Right cardiac atrium (tissue), 5 donors: Measurements from ENCODE around the gene PLEKHN1. TPM values are rescaled to one million over a fixed set of nuclear protein-coding genes. Genes with fewer than 3 reads are reported as not detected.
"Not testable (repeated sequence)": the region's sequence is repeated elsewhere in the genome, so short reads cannot be mapped to it uniquely, and the experiment has no call there.

Source experiments
- ATAC-seq, 2 donors: fragments of 200-7000 bp; cut with Tn5 transposase; one replicate each; pipeline versions ENCODE4 v1.8.0 to v1.9.1; 2020; ENCODE audit warnings: moderate library complexity in 2 of 2, mild to moderate bottlenecking in 1 of 2
- DNase-seq, 3 donors: peaks; one replicate each; pipeline ENCODE4 v3.0.0-alpha.2; 2020
- H3K27ac ChIP-seq: one replicate; pipeline ENCODE4 v1.5.1; 2013; ENCODE audit warnings: mild to moderate bottlenecking, low read length, control low read depth, moderate library complexity
- H3K27me3 ChIP-seq: one replicate; pipeline ENCODE4 v1.6.1; 2013; ENCODE audit not compliant: control insufficient read depth, insufficient read depth
- H3K4me1 ChIP-seq: one replicate; pipeline ENCODE4 v1.6.1; 2013; ENCODE audit warnings: low read length; ENCODE audit not compliant: control insufficient read depth, insufficient read depth
- H3K4me3 ChIP-seq: one replicate; pipeline ENCODE4 v1.5.1; 2013; ENCODE audit warnings: low read length, control low read depth
- H3K9me3 ChIP-seq: one replicate; pipeline ENCODE4 v1.6.1; 2013; ENCODE audit warnings: low read length; ENCODE audit not compliant: control insufficient read depth
- WGBS: extraction: QIAGEN DNeasy Blood & Tissue Kit; methylation state at CpG from one replicate; pipeline ENCODE4 v1.1.7; 2013; 5-methylcytosine and 5-hydroxymethylcytosine counted together
- intact Hi-C, 4 donors: fragments of 100-400 bp; cut with DNase I; formaldehyde crosslinking; loops; one replicate each; pipeline versions ENCODE4 v1.11.0 to v1.14.0; 2022 to 2023
- polyA plus RNA-seq: library from polyadenylated mRNA; stranded (reverse); fragments of 200-250 nt; gene quantifications from one replicate; pipeline ENCODE4 v1.2.3, GENCODE V29; 2013
- total RNA-seq, 4 donors: library from RNA; stranded (reverse); fragmentation: NEBNext Ultra II Directional; extraction: Animal tissue kit (Norgen Biotek cat#: 25700); gene quantifications; one replicate each; pipeline ENCODE4 v1.2.1, GENCODE V29; 2021
- donor health status: healthy with polysubstance abuse.
- donor health status: DM: no; HTN: yes; CAD: no.
- donor health status: DM: no; HTN: no; CAD: no.
- donor health status: DM: no; HTN: yes; CAD: no; lungs with severe emphysema.
- donor health status: DM: yes; HTN: yes; CAD: no.

The PLEKHN1 gene
- total and polyA plus RNA-seq, 5 donors = 0.14 to 0.41 TPM; not detected in 3

DNA sequence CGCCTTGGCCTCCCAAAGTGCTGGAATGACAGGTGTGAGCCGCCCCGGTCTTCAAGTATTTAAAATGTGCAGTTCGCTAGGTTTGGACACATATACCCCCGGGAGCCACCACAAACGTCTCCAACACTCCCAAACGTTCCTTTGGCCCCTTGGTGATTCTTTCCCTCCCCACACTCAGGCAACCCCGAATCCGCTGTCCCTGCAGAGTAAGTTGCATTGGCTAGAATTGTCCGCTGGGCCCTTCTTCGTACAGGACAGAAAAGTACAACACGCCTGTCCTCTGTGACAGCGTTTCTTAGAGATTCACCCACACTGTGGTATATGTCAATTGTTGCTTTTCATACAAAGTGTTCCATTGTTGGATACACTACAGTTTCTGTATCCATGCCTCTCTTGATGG, 18.8 kb downstream of the PLEKHN1 start:
- no peak overlapping the region for H3K4me3 ChIP-seq
- DNase-seq (peak in 1 of 3 donors; percentile 19), ATAC-seq (no peak)
- H3K27ac ChIP-seq = no peak overlapping the region
- H3K9me3 ChIP-seq = no peaks in the 10 kb centered on the region
- no peaks in the 10 kb centered on the region for H3K4me1 ChIP-seq
- intact Hi-C loops = loop anchor here in 3 of 4 donors (2.0 to 5.0 kb wide), 2 partner anchors 14 to 77 kb away; no protein-coding TSS in a partner anchor
- H3K27me3 ChIP-seq = no peaks in the 10 kb centered on the region
- WGBS = 76% methylated on average over 13 of the region's 13 CpGs

DNA sequence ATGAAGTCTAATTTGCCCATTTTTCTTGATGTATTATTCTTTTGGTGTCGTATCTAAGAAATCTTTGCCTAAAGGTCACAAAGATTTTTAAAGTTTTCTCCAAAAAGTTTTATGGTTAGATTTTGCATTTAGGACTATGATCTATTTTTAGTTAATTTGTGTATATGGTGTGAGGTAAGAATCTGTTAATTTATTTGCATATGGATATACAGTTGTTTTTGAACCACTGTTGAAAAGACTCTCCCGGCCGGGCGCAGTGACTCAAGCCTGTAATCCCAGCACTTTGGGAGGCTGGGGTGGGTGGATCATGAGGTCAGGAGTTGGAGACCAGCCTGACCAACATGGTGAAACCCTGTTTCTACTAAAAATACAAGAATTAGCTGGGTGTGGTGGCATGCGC, 21.8 kb downstream of the PLEKHN1 start:
- not testable (repeated sequence) for H3K9me3 ChIP-seq, ATAC-seq, H3K4me1 ChIP-seq, H3K27ac ChIP-seq, H3K4me3 ChIP-seq, H3K27me3 ChIP-seq
- intact Hi-C loops = loop anchor here in 3 of 4 donors (5.0 kb wide), 1 partner anchor 74 kb away; no protein-coding TSS in a partner anchor
- WGBS = 86% methylated on average over 5 of the region's 5 CpGs
- DNase-seq = peak in 1 of 3 donors; percentile 12

DNA sequence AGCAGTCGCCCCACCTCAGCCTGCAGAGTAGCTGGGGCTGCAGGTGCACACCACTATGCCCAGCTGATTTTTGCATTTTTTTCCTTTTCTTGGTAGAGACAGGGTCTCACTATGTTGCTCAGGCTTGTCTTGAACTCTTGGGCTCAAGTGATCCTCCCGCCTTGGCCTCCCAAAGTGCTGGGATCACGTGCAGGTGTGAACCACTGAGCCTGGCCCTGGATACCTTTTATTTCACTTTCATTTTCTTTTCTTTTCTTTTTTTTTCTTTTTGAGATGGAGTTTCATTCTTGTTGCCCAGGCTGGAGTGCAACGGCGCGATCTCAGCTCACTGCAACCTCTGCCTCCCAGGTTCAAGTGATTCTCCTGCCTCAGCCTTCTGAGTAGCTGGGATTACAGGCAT, 25.0 kb downstream of the PLEKHN1 start:
- H3K4me1 ChIP-seq, H3K27ac ChIP-seq, H3K9me3 ChIP-seq, intact Hi-C loops, H3K4me3 ChIP-seq, ATAC-seq, H3K27me3 ChIP-seq, DNase-seq: not testable (repeated sequence)
- WGBS = 92% methylated on average over 6 of the region's 6 CpGs

DNA sequence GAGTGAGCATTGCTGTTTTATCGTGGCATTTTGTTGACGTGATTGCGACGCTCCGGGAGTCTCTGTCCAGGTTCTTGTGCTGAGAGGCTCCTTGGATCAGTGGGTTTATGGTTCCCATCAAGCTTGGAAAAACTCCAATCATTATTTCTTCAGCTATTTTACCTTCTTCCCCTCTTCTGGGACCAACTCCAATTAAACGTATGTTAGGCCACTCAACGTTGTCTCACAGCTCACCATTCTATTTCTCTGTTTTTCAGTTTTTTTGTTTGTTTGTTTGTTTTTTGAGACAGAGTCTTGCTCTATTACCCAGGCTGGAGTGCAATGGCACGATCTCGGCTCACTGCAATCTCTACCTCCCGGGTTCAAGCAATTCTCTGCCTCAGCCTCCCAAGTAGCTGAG, 25.6 kb downstream of the PLEKHN1 start:
- Histone ChIP-seq H3K4me1 (no peaks in the 10 kb centered on the region), H3K27ac (no peak overlapping the region), H3K27me3 (no peaks in the 10 kb centered on the region), H3K9me3 (no peaks in the 10 kb centered on the region), H3K4me3 (no peak overlapping the region)
- DNase-seq (no peak), ATAC-seq (no peak)
- intact Hi-C loops = no loop called here
- WGBS = 96% methylated on average over 10 of the region's 10 CpGs

DNA sequence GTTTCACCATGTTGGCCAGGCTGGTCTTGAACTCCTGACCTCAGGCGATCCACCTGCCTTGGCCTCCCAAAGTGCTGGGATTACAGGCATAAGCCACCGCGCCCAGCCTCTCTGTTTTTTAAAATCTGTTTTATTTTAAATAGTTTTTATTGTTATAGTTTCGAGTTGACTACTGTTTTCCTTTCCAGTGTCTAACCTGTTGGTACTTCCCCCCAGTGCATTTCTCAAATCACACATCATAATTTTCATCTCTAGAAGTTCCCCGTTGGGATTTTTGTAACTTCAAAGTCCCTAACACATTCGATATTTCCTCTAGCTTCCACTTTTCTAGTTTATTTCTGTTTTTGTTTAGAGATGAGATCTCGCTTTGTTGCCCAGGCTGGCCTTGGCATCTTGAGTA, 26.1 kb downstream of the PLEKHN1 start:
- ATAC-seq = no peak
- intact Hi-C loops = no loop called here

DNA sequence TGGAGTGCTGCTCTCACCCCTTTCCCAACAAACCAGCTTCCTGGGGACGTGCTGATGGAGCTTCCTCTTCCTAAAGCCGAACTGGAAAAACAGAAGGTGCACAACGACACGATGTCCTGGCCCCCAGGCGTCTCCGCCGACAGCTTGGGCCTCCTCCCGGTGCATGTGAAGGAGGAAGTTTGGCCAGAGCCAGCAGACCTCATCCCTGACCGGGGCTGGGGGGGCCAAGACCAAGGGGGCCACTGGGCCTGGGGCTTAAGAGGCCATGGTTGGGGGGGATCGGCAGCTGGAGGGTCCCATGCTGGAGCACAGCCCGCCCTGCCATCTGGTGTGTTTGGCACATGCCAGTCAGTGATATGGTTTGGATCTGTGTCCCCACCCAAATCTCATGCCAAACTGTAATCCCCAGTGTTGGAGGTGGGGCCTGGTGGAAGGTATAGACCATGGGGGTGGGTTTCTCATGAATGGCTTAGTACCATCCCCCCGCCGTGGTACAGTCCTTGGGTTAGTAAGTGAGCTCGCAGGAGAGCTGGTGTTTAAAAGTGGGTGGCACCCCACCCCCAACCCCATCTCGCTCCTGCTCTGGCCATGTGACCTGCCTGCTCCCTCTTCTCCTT, 27.2 kb downstream of the PLEKHN1 start:
- no peak overlapping the region for H3K27ac ChIP-seq
- no peaks in the 10 kb centered on the region for H3K4me1 ChIP-seq
- 74% methylated on average over 15 of the region's 15 CpGs for WGBS
- peak in 2 of 3 donors; percentile 22 to 33 for DNase-seq
- intact Hi-C loops = no loop called here
- ATAC-seq = no peak
- no peaks in the 10 kb centered on the region for H3K27me3 ChIP-seq
- H3K4me3 ChIP-seq = no peak overlapping the region
- H3K9me3 ChIP-seq = no peaks in the 10 kb centered on the region

More for the DNA sequence above, 26.1 kb downstream of the PLEKHN1 start:
- Histone ChIP-seq H3K27me3 (no peaks in the 10 kb centered on the region), H3K4me1 (no peaks in the 10 kb centered on the region), H3K27ac (no peak overlapping the region), H3K4me3 (no peak overlapping the region), H3K9me3 (no peaks in the 10 kb centered on the region)
- WGBS = 90% methylated on average over 7 of the region's 7 CpGs
- DNase-seq = no peak

DNA sequence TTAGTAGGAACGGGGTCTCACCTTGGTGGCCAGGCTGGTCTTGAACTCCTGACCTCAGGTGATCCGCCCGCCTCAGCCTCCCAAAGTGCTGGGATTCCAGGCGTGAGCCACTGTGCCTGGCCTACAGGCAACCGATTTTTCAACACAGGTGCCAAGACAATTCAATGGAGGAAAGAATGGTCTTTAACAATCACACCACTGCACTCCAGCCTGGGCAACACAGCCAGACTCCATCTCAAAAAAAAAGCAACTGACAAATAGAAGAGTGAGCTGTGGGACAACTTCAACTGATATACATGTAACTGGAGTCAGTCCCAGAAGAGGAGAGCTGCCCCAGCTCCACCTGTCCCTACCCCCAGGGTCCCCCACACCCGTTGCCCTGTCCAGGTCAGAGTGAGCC, 28.3 kb downstream of the PLEKHN1 start:
- intact Hi-C loops, H3K27ac ChIP-seq: not testable (repeated sequence)
- WGBS = 91% methylated on average over 6 of the region's 6 CpGs

DNA sequence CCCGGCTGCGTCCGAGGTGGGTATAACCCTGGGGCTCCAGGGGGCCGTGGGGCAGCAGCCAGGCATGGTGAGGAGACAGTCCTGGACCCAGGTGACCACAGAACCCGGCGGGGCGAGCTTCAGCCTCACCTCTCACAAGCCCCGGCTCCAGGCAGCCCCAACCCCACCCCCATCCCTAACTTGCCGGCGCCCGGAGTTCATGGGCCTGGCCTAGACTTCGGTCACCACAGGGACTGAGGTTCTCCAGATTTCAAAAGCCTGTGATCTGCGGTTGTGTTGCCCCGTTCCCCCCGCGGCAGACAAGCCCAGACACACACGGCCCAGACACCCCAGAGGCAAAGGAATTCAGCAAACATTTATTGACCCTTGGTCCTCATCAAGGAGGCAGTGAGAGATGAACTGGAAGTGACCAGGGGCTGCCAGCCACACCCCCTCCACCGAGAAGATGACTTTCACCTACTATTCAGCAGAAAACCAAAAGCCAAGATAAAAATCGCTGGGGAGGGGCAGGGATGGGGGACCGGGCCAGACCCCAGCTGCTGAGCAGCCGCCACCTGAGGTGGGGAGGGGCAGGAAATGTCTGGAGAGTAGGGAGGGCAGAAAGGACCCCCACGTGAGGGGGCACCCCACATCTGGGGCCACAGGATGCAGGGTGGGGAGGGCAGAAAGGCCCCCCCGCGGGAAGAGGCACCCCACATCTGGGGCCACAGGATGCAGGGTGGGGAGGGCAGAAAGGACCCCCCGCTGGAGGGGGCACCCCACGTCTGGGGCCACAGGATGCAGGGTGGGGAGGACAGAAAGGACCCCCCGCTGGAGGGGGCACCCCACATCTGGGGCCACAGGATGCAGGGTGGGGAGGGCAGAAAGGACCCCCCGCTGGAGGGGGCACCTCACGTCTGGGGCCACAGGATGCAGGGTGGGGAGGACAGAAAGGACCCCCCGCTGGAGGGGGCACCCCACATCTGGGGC, 29.7 kb downstream of the PLEKHN1 start:
- Histone ChIP-seq H3K9me3 (no peaks in the 10 kb centered on the region), H3K4me1 (no peaks in the 10 kb centered on the region), H3K4me3 (no peak overlapping the region), H3K27me3 (no peaks in the 10 kb centered on the region), H3K27ac (no peak overlapping the region)
- peak; percentile 22 to 59 (median 58) for DNase-seq
- ATAC-seq = no peak
- intact Hi-C loops = no loop called here
- 38% methylated on average over 30 of the region's 30 CpGs for WGBS

More for the DNA sequence above, 28.3 kb downstream of the PLEKHN1 start:
- not testable (repeated sequence) for H3K4me1 ChIP-seq, H3K9me3 ChIP-seq, ATAC-seq, H3K27me3 ChIP-seq, H3K4me3 ChIP-seq
- peak in 1 of 3 donors; percentile 32 for DNase-seq

DNA sequence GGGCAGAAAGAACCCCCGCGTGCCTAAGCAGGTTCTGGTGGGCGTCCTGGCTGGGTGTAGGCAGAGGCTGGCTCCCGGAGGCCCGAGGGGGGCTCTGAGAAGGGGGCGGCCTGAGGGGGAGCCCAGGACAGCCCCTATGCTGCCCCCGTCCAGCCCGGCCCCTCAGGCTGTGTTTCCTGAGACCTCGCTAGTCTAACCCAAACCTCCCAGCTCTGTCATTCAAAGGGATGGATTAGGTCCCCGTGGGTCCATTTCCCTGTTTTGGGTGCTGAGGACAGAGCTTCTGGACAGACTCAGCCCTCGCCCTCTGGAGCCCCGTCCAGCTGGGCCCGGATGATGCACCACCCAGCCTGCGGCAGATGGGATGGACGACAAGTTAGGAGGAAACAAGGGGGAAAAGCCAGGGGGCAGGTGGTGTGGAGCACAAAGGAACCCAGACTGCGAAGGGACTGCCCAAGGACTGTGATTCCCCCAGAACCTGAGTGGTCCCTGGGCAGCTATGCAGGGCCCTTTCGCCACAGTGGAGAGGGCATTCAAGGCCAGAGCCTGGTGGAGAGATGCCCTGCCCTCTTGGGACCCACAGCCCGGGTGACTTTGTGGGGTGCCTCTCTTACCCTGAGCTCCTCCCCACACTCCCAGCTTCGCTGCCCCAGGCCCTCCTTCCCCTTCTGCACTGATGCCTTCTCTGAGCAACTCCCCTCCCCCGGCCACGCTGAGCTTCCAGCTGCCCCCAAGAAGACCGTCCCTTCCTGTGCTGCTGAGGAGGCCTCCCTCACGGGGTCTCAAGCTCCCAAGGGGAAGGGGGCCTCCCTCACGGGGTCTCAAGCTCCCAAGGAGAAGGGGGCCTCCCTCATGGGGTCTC, 30.8 kb downstream of the PLEKHN1 start:
- WGBS = 67% methylated on average over 24 of the region's 24 CpGs
- no peak overlapping the region for H3K27ac ChIP-seq
- intact Hi-C loops = no loop called here
- H3K9me3 ChIP-seq = no peaks in the 10 kb centered on the region
- DNase-seq (peak; percentile 15 to 59 (median 51)), ATAC-seq (no peak)
- no peaks in the 10 kb centered on the region for H3K4me1 ChIP-seq
- H3K27me3 ChIP-seq = no peaks in the 10 kb centered on the region
- H3K4me3 ChIP-seq = no peak overlapping the region

DNA sequence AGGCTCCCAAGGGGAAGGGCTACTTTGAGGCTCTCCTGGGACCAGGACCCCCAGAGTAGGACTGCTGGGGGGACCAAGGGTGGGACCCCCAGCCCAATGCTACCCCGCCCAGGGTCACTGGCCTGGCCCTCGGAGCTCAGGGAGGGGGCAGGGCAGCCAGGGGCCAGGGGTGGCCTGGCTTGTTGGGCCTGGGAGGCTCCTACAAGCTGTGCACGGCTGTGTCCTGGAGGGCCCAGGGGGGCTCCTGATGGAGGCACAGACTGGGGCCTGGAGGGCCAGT, 31.4 kb downstream of the PLEKHN1 start:
- 69% methylated on average over 3 of the region's 3 CpGs for WGBS
- no peaks in the 10 kb centered on the region for H3K9me3 ChIP-seq
- no peak overlapping the region for H3K4me3 ChIP-seq
- no peak overlapping the region for H3K27ac ChIP-seq
- no peaks in the 10 kb centered on the region for H3K4me1 ChIP-seq
- intact Hi-C loops = no loop called here
- ATAC-seq = no peak
- DNase-seq = no peak
- no peaks in the 10 kb centered on the region for H3K27me3 ChIP-seq
